22Rv1 (cell line): Measurements from ENCODE around the gene DSP.

Source experiments
- ZFX ChIP-seq: fragments of 450-650 bp; IDR thresholded peaks from 2 replicates; pipeline ENCODE4 v1.6.1; 2017; ENCODE audit warnings: antibody characterized with exemption, borderline replicate concordance
- TF ChIP-seq, protein P1 (sequence below): fragments of 450-650 bp; IDR thresholded peaks from 2 replicates; pipeline ENCODE4 v1.5.1; 2017; ENCODE audit warnings: mild to moderate bottlenecking

GRCh38 chr6:7532821-7533220 lies 8.7 kb upstream of the DSP start:
- TF ChIP-seq, protein P1, sequence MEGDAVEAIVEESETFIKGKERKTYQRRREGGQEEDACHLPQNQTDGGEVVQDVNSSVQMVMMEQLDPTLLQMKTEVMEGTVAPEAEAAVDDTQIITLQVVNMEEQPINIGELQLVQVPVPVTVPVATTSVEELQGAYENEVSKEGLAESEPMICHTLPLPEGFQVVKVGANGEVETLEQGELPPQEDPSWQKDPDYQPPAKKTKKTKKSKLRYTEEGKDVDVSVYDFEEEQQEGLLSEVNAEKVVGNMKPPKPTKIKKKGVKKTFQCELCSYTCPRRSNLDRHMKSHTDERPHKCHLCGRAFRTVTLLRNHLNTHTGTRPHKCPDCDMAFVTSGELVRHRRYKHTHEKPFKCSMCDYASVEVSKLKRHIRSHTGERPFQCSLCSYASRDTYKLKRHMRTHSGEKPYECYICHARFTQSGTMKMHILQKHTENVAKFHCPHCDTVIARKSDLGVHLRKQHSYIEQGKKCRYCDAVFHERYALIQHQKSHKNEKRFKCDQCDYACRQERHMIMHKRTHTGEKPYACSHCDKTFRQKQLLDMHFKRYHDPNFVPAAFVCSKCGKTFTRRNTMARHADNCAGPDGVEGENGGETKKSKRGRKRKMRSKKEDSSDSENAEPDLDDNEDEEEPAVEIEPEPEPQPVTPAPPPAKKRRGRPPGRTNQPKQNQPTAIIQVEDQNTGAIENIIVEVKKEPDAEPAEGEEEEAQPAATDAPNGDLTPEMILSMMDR: no peak
- TF ChIP-seq ZFX: no peak
